HCT116 (cell line): ENCODE results near the gene SF3A2. TPM values are rescaled to one million over a fixed set of nuclear protein-coding genes. Genes with fewer than 3 reads are reported as not detected.

Source experiments
- ATAC-seq: fragments of 200-7000 bp; cut with Tn5 transposase; 2 replicates; pipeline ENCODE4 v1.9.1; 2020; ENCODE audit warnings: mild to moderate bottlenecking, moderate library complexity
- BruUV-seq: library from RNA; stranded (reverse); fragments of 400-500 nt; replicated peaks from 2 replicates; lab custom pipeline; 2021; lab: Mats Ljungman, UMichigan
- CTCF ChIA-PET: fragments of 300-600 bp; sonication (Branson Sonifier 250); formaldehyde crosslinking; loops from one replicate; lab custom pipeline; 2021; ENCODE audit warnings: antibody characterized with exemption; lab: Charles Lee
- POLR2A ChIA-PET: fragments of 300-600, 350-600 bp; sonication (Branson Sonifier 250); formaldehyde crosslinking; loops from one replicate; lab custom pipeline; 2021; ENCODE audit warnings: antibody characterized with exemption; lab: Charles Lee
- RAD21 ChIA-PET, 2 experiments: fragments of 300-600 bp; sonication (Branson Sonifier 250); formaldehyde crosslinking; loops; one replicate each; lab custom pipeline; 2023; ENCODE audit warnings: low total read pairs in 2 of 2; ENCODE audit not compliant: uncharacterized antibody in 2 of 2, unreplicated experiment in 2 of 2, low non-redundant PET in 1 of 2; lab: Charles Lee
- DNase-seq: peaks from one replicate; pipeline ENCODE4 v3.0.0-alpha.2; 2010; ENCODE audit warnings: low read depth, low spot score
- H2AFZ ChIP-seq: fragments of 200-600 bp; shearing (Covaris generic), sonication (generic); 2 replicates; pipeline ENCODE4 v1.6.1; 2017; ENCODE audit warnings: low read depth, mixed run types, mixed read lengths, antibody characterized with exemption, low read length; ENCODE audit not compliant: poor library complexity, severe bottlenecking
- H3K27ac ChIP-seq: 2 replicates; pipeline ENCODE4 v1.5.1; 2012; ENCODE audit warnings: low read depth, low read length
- H3K27me3 ChIP-seq: fragments of 200-600 bp; sonication (generic); 2 replicates; pipeline ENCODE4 v1.6.1; 2016; ENCODE audit warnings: mixed run types, low read length, mixed read lengths; ENCODE audit not compliant: insufficient read depth
- H3K36me3 ChIP-seq, 2 experiments: fragments of 200-500 bp in 1 of 2; fragments of 200-600 bp in 1 of 2; sonication (Bioruptor generic) in 1 of 2; sonication (generic) in 1 of 2; 2 replicates each; pipeline versions ENCODE4 v1.5.1 to v1.6.1; 2014 to 2016; ENCODE audit warnings: low read length in 2 of 2, inconsistent platforms in 1 of 2, mixed read lengths in 1 of 2, mixed run types in 1 of 2; ENCODE audit not compliant: insufficient read depth in 2 of 2, control insufficient read depth in 1 of 2
- H3K4me1 ChIP-seq, 2 experiments: fragments of 200-600 bp in 1 of 2; sonication (generic) in 1 of 2; 2 replicates each; pipeline versions ENCODE4 v1.5.1 to v1.6.1; 2012 to 2017; ENCODE audit warnings: low read length in 2 of 2, inconsistent platforms in 1 of 2, mild to moderate bottlenecking in 1 of 2, mixed read lengths in 1 of 2, mixed run types in 1 of 2, moderate library complexity in 1 of 2; ENCODE audit not compliant: insufficient read depth in 2 of 2, control insufficient read depth in 1 of 2
- H3K4me2 ChIP-seq: fragments of 200-600 bp; sonication (generic); 2 replicates; pipeline ENCODE4 v1.6.1; 2017; ENCODE audit warnings: mixed run types, low read length, mixed read lengths
- H3K4me3 ChIP-seq, 2 experiments: fragments of 200-600 bp in 1 of 2; sonication (generic) in 1 of 2; replicated peaks in 1 of 2; 2 replicates each; pipeline ENCODE4 v1.5.1; 2011 to 2016; ENCODE audit warnings: low read length in 2 of 2, control low read depth in 1 of 2, low read depth in 1 of 2, mild to moderate bottlenecking in 1 of 2, mixed read lengths in 1 of 2, mixed run types in 1 of 2
- H3K79me2 ChIP-seq: fragments of 200-600 bp; sonication (generic); 2 replicates; pipeline ENCODE4 v1.6.1; 2017; ENCODE audit warnings: mild to moderate bottlenecking, mixed run types, low read length, moderate library complexity, mixed read lengths; ENCODE audit not compliant: insufficient read depth
- H3K9ac ChIP-seq: fragments of 200-600 bp; sonication (generic); 2 replicates; pipeline ENCODE4 v1.6.1; 2016; ENCODE audit warnings: low read length, mixed read lengths
- H3K9me2 ChIP-seq: fragments of 200-600 bp; sonication (generic), shearing (Covaris generic); 2 replicates; pipeline ENCODE4 v1.6.1; 2017; ENCODE audit warnings: mixed run types, mild to moderate bottlenecking, moderate library complexity; ENCODE audit not compliant: insufficient read depth
- H3K9me3 ChIP-seq, 2 experiments: fragments of 200-500 bp in 1 of 2; fragments of 200-600 bp in 1 of 2; sonication (Bioruptor generic) in 1 of 2; sonication (generic) in 1 of 2; 2 replicates each; pipeline ENCODE4 v1.6.1; 2014 to 2017; ENCODE audit warnings: low read length in 2 of 2, mixed read lengths in 2 of 2, inconsistent platforms in 1 of 2, low read depth in 1 of 2, mild to moderate bottlenecking in 1 of 2, mixed run types in 1 of 2, moderate library complexity in 1 of 2; ENCODE audit not compliant: control insufficient read depth in 1 of 2, insufficient read depth in 1 of 2
- H4K20me1 ChIP-seq: fragments of 200-600 bp; sonication (generic), shearing (Covaris generic); 2 replicates; pipeline ENCODE4 v1.6.1; 2017; ENCODE audit warnings: mixed run types, mild to moderate bottlenecking, moderate library complexity; ENCODE audit not compliant: insufficient read depth
- CBX3 ChIP-seq: IDR thresholded peaks from 2 replicates; pipeline ENCODE4 v1.6.1; 2012; ENCODE audit warnings: low read depth
- CEBPB ChIP-seq: IDR thresholded peaks from 2 replicates; pipeline ENCODE4 v1.6.1; 2012; ENCODE audit warnings: low read depth
- EGR1 ChIP-seq: IDR thresholded peaks from 2 replicates; pipeline ENCODE4 v1.6.1; 2012; ENCODE audit warnings: low read depth
- EZH2 ChIP-seq: fragments of 200-600 bp; sonication (generic); IDR thresholded peaks from 2 replicates; pipeline ENCODE4 v1.6.1; 2017; ENCODE audit warnings: antibody characterized with exemption, mixed run types
- JUND ChIP-seq: IDR thresholded peaks from 2 replicates; pipeline ENCODE4 v1.6.1; 2012
- POLR2A ChIP-seq: IDR thresholded peaks from 2 replicates; pipeline ENCODE4 v1.7.0; 2011; ENCODE audit warnings: borderline replicate concordance; ENCODE audit not compliant: insufficient read depth, insufficient read length; ENCODE audit errors: extremely low read depth
- POLR2AphosphoS5 ChIP-seq: IDR thresholded peaks from 2 replicates; pipeline ENCODE4 v1.6.1; 2011; ENCODE audit warnings: mild to moderate bottlenecking, low read depth, low read length, moderate library complexity
- RAD21 ChIP-seq: IDR thresholded peaks from 2 replicates; pipeline ENCODE4 v1.6.1; 2012; ENCODE audit warnings: low read depth, mild to moderate bottlenecking
- SIN3A ChIP-seq: IDR thresholded peaks from 2 replicates; pipeline ENCODE4 v1.6.1; 2012; ENCODE audit warnings: low read depth
- SRF ChIP-seq: IDR thresholded peaks from 2 replicates; pipeline ENCODE4 v1.6.1; 2012; ENCODE audit warnings: low read depth
- TCF7L2 ChIP-seq: IDR thresholded peaks from 2 replicates; pipeline ENCODE4 v1.7.0; 2011; ENCODE audit warnings: borderline replicate concordance, inconsistent platforms; ENCODE audit not compliant: insufficient read depth, insufficient read length; ENCODE audit errors: extremely low read depth
- intact Hi-C: fragments of 100-400 bp; cut with micrococcal nuclease; formaldehyde crosslinking; loops from 2 replicates; pipeline ENCODE4 v1.10.0; 2022
- total RNA-seq: library from RNA; stranded (reverse); gene quantifications from one replicate; pipeline ENCODE4 v1.2.1, GENCODE V29; 2021; ENCODE audit not compliant: unreplicated experiment
- TF ChIP-seq, protein P1 (sequence below), 3 experiments: fragments of 200-600 bp in 1 of 3; sonication (generic) in 1 of 3; IDR thresholded peaks in 2 of 3; conservative IDR thresholded peaks in 1 of 3; 2 replicates each; pipeline ENCODE4 v1.5.1; 2012 to 2017; ENCODE audit warnings: low read depth in 2 of 3, low read length in 2 of 3, antibody characterized with exemption in 1 of 3, borderline replicate concordance in 1 of 3, control low read depth in 1 of 3, mild to moderate bottlenecking in 1 of 3, mixed read lengths in 1 of 3, mixed run types in 1 of 3, moderate library complexity in 1 of 3; ENCODE audit not compliant: insufficient read depth in 1 of 3
- TF ChIP-seq, protein P2 (sequence below): IDR thresholded peaks from 2 replicates; pipeline ENCODE4 v1.6.1; 2012

SF3A2 gene
- total RNA-seq, 1 experiment from 2014 or later, result 166 TPM

DNA sequence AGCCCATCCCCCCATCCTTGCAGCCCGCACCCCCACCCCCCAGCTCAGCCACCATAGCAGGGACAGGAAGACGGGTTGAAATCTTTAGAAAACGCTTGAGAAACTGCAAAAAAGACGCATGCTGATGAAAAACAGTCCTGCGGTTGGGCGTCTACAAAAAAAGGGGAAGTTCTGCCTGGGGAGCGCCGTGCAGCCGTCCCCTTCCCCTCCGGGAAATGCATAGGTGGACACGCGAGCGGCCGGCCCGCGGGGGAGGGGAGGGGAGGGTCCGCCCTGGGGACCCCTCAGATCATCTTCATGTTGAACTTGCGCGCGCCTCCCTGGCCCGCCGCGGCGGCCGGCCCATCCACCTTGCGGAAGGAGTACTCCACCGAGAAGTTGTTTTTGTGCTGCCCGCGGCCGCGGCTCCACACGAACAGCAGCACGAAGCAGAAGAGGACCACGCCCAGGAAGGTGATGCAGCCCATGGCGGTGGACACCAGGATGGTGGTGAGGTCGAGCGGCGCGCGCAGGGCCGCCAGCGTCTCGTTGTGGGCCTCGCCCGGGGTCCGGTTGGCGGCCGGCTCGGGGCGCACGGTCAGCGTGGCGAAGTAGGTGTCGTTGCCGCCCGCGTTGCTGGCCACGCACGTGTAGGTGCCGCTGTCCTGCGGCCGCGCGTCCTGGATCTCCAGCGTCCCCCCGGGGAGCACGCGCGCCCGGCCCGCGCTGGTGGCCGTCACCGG lies 53.3 kb downstream of the SF3A2 start:
- Histone ChIP-seq H3K27me3 (no peaks in the 10 kb centered on the region), H3K9me3 (no peaks in the 10 kb centered on the region), H4K20me1 (no peaks in the 10 kb centered on the region), H3K4me1 (no peaks in the 10 kb centered on the region), H3K9ac (no peak overlapping the region), H2AFZ (no peak overlapping the region), H3K4me2 (no peak overlapping the region), H3K9me2 (no peaks in the 10 kb centered on the region), H3K36me3 (no peaks in the 10 kb centered on the region), H3K27ac (no peak overlapping the region), H3K4me3 (no peak overlapping the region), H3K79me2 (no peaks in the 10 kb centered on the region)
- ChIA-PET RAD21 (no interaction called here), CTCF (no interaction called here), POLR2A (no interaction called here)
- TF ChIP-seq SRF (no peak), POLR2AphosphoS5 (no peak), POLR2A (no peak), CBX3 (no peak), JUND (no peak), RAD21 (no peak), EGR1 (no peak), TCF7L2 (no peak), SIN3A (no peak), CEBPB (no peak), EZH2 (no peak)
- TF ChIP-seq, protein P1, sequence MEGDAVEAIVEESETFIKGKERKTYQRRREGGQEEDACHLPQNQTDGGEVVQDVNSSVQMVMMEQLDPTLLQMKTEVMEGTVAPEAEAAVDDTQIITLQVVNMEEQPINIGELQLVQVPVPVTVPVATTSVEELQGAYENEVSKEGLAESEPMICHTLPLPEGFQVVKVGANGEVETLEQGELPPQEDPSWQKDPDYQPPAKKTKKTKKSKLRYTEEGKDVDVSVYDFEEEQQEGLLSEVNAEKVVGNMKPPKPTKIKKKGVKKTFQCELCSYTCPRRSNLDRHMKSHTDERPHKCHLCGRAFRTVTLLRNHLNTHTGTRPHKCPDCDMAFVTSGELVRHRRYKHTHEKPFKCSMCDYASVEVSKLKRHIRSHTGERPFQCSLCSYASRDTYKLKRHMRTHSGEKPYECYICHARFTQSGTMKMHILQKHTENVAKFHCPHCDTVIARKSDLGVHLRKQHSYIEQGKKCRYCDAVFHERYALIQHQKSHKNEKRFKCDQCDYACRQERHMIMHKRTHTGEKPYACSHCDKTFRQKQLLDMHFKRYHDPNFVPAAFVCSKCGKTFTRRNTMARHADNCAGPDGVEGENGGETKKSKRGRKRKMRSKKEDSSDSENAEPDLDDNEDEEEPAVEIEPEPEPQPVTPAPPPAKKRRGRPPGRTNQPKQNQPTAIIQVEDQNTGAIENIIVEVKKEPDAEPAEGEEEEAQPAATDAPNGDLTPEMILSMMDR (IDR thresholded peaks at IDR 0.05 in 2 of 3, conservative IDR thresholded peaks at IDR 0.05 in 1 of 3; ENCODE audit: borderline replicate concordance in 1 of 3, insufficient read depth in 1 of 3, low read depth in 2 of 3, low read length in 2 of 3), result no peak
- TF ChIP-seq, protein P2, sequence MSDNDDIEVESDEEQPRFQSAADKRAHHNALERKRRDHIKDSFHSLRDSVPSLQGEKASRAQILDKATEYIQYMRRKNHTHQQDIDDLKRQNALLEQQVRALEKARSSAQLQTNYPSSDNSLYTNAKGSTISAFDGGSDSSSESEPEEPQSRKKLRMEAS, result no peak
- no peak for ATAC-seq
- BruUV-seq, result no TSS peak
- intact Hi-C loops, result no loop called here
- DNase-seq, result no peak
